D341Med (cell line): ENCODE measurements around the gene NAXD.
"Not testable (repeated sequence)": the region's sequence is repeated elsewhere in the genome, so short reads cannot be mapped to it uniquely, and the experiment has no call there.

Source experiments
- DNase-seq: peaks from one replicate; pipeline ENCODE4 v3.0.0; 2012; ENCODE audit warnings: low spot score

The NAXD gene

GRCh38 chr13:110628477-110628793 is 13.1 kb downstream of the NAXD start:
- no peak for DNase-seq

- DNase-seq, result no peak
These were observed 13.8 kb downstream of the NAXD start for GRCh38 chr13:110628952-110629701.

GRCh38 chr13:110629735-110630134 is 14.4 kb downstream of the NAXD start:
- no peak for DNase-seq

DNA sequence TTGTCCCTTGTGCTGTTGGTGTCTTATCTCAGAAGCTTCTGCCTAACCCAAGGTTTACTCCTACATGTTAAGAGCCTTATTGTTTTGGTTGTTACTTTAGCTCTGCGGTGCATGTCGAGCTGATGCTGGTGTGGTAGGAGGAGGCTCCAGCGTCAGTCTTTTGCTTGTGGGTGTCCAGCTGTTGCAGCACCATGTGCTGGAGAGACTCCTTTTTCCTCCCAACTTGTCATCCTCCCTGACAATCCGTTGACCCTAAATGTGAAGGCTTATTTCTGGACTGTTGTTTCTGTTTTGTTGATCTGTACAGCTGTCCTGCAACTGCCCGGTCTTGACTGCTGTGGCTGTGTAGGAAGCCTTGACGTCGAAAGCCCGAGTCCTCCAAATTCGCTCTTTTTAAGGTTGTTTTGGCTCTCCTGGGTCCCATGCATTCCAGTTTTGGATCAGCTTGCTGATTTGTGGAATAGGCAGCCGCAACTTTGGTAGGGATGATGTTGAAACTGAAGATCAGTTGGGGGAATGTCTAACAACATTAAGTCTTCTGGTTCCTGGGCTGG is 15.3 kb downstream of the NAXD start:
- DNase-seq, result no peak

GRCh38 chr13:110632255-110632654 is 16.9 kb downstream of the NAXD start:
- DNase-seq, result not testable (repeated sequence)

GRCh38 chr13:110633776-110634175 is 18.4 kb downstream of the NAXD start:
- DNase-seq, result no peak

- no peak for DNase-seq
These were observed 19.2 kb downstream of the NAXD start for GRCh38 chr13:110634558-110634957.

DNA sequence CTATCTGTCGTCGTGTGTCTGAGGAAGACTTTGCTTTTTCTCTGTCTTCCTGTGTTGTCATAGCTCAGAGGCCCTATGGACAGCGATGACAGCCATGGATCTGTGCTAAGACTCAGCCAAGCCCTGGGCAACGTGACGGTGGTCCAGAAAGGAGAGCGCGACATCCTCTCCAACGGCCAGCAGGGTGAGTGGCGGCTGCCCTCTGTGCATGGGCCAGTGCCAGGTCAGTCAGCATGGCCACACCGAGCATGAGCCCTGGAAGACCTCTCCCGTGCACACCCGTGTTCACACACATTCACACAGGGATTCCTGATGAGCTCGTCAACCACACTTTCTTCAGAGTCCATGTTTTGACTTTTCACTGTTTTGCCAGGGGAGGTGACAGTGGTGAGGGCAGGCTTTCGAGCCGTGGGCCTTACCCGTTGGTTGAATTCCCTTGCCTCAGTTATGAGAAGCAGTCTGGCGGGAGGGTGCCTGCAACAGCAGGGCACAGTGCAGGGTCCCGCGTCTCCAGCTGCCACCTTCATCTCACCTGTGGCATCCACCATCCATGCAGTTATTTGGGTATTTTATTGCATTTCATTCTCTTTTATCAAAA is 20.2 kb downstream of the NAXD start:
- DNase-seq, result no peak

DNA sequence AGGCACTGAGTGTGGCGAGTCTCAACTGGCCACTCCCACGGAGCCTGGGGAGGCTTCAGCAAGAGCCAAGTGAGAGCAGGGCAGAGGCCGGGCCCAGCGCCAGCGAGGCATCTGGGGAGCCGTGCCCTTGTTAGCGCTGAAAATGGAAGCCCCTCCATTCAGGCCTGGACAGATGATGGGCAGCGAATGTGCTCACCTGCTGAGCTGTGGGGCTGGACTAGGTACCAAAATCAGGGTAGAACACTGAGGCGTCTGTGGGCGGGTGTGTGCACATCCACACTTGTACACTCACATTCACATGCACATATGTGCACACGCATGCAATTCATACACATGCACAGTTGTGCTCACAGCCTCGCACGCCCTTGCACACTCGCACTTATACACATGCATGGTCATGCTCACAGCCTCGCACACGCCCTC is 20.7 kb downstream of the NAXD start:
- no peak for DNase-seq

- DNase-seq, result no peak
These were observed 21.4 kb downstream of the NAXD start for GRCh38 chr13:110636701-110637201.

- no peak for DNase-seq
These were observed 21.9 kb downstream of the NAXD start for GRCh38 chr13:110637275-110637674.

- DNase-seq, result no peak
These were observed 22.4 kb downstream of the NAXD start for GRCh38 chr13:110637747-110638146.

DNA sequence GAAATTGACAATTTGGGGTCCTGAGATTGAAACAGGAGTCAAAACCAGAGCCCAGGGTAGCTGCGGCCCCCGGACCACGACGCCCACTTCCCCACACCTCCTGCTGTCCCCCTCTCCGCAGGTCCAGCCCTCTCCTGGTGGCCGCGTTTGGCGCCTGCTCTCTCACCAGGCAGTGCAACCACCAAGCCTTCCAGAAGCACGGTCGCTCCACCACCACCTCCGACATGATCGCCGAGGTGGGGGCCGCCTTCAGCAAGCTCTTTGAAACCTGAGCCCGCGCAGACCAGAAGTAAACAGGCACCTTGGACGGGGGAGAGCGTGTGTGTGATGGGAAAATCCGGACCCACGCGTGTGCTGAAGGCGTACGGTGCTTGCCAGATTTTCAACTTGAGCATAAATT is 22.9 kb downstream of the NAXD start:
- no peak for DNase-seq

DNA sequence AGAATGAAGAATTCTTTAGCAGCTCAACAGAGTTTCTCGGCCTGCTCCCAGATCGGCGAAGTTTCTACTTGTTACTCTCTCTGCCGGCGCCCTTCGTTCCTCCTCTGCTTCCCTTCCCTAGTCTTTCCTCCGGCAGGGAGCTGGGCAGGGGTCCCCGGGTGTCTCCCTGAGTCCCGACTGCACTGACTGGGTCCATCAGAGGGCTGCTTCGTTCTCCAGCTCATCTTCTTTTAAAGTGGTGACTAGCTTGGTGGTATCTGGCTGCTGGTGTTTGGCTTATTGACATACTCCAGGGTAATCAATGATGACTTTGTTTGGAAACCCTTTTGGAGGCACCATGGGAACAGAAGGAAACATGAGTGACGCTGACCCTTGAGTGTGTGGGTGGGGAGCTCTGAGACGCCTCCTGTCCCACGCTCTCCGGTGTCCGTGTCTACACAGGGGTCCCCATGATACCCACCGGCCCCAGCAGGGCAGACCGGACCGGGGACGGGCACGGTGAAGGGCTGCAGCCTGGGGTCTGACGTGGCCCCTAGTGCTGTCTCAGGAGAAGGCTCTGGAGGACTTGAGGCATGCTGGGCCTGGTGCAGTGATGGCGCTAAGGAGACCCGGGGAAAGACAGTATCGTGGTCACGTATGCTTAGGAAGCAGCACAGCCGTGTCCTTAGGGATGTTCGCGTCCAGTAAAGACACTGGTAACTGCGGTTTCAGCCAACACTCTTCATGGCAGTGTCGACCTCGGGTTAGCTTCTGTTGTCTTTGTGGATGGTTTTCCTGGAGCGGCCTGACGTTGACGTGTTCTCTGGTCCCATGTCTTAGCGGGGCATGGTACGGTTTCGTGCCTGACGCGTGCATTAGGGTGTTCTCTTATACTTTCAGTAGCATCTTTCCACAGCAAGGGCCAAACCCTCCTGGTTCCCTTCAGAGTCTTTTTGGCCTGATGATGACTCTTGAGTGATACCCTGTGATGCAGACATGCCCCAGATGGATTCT is 23.8 kb downstream of the NAXD start:
- no peak for DNase-seq

DNA sequence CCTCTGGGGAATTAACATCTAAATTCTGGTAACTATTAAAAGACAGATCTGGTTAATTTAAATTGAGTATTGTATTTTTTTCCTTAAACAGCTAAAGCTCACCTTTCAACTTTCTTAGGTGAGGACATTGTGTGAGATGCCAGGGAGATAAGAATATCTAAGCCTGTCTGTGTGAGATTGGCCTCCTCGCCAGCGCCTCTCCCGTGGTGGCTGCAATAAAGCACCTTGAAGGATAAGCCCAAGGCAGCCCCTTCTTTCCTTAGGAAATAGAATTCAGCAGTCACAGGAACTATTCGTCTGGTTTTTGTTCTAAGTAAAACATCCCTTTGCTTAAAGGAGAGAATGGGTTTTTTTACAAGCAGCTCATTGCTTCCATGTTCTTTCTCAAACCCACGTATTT is 24.6 kb downstream of the NAXD start:
- no peak for DNase-seq

GRCh38 chr13:110640591-110641029 is 25.3 kb downstream of the NAXD start:
- DNase-seq, result no peak

GRCh38 chr13:110641055-110642015 is 26.0 kb downstream of the NAXD start:
- no peak for DNase-seq

GRCh38 chr13:110642291-110642981 is 27.1 kb downstream of the NAXD start:
- DNase-seq, result no peak

GRCh38 chr13:110643324-110643723 is 28.0 kb downstream of the NAXD start:
- no peak for DNase-seq

DNA sequence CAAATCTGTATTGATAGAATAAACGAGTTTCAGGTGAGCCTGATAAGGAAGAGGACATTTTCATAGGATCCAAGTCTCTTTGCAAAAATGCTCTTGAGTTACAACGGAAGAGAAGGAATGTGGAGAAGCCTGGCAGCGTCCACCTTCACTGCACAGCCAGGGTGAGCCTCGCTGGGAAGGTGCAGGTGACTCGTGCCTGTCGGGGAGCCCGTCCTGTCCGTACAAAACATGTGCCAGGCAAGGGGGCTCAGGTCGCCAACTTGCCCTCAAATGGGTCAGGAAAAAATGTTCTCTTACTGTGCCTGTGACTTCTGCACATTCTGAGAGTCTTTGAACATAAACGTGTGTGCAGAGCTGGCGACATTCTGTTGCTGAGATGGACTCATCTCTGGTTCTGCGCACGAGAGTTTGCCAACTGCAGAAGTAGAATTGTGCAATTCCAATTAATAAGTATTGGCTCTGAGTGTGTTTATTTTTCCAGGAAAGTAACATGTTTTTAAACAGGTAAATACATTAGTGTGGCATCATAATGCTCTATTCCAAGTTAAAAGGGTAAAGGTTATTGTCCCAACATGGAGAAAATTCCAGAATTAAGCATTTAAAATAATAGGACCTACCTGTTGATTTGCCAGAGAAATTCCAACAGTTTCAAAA is 28.6 kb downstream of the NAXD start:
- no peak for DNase-seq
